Measurements from ENCODE around the gene GSE1.

The GSE1 gene

DNA sequence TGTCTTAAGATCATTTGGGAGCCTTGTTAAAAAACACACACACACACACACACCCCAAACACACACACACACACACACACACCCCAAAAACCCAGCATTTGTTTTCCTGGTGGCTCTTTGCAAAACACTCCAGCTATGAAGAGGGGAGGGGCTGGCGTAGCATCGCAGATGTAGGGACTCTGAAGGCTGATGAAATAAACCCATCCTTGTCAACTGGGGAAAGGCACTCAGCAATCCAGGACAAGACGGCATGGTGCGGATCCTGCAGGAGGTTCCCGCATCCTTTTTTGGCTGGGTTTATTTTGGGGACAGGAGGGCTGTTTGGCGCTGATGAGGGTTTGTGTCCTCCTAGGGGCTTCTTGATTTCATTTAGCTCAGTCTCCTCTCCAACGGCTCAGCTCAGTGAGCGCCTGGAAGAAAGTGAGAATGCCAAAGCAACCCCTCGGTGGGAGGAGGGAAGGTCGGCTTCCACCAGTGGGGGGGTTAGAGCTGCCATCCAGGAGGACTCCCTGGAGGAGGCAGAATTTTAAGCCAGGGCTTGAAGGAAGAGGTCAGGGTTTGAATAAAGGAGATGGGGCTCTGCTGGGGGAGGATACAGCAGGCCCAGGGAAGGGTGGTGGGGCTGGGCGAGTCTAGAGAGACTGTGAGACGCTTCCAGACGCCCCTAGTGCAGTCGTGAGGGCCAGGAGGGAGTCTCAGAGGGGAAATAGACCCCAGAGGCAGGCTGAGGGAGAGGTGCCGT, 12.4 kb upstream of the GSE1 start:
- TF ChIP-seq, protein P1, sequence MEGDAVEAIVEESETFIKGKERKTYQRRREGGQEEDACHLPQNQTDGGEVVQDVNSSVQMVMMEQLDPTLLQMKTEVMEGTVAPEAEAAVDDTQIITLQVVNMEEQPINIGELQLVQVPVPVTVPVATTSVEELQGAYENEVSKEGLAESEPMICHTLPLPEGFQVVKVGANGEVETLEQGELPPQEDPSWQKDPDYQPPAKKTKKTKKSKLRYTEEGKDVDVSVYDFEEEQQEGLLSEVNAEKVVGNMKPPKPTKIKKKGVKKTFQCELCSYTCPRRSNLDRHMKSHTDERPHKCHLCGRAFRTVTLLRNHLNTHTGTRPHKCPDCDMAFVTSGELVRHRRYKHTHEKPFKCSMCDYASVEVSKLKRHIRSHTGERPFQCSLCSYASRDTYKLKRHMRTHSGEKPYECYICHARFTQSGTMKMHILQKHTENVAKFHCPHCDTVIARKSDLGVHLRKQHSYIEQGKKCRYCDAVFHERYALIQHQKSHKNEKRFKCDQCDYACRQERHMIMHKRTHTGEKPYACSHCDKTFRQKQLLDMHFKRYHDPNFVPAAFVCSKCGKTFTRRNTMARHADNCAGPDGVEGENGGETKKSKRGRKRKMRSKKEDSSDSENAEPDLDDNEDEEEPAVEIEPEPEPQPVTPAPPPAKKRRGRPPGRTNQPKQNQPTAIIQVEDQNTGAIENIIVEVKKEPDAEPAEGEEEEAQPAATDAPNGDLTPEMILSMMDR (conservative IDR thresholded peaks at IDR 0.05) = no peak
- no peak for TF ChIP-seq ZFX (IDR thresholded peaks at IDR 0.05)
- no peak overlapping the region; the same call in 1 of the 2 replicates for H3K27ac ChIP-seq

DNA sequence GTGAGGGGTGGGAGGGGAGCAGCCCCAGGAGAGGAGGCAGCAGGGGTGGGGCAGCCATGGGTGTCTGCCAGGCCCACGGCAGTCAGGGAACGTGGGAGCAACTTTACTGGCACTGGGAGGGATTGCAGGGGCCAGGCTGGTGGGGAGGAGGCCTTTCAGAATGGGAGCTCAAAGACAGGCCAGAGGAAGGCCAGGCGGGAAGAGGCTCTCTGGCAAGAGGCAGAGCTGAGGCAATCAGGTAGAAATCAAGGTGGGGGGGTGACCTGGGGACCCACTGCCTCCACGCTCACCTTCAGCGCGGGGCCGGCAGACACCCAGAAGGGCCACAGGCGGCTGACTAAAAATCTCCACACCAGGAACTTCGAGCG, 11.9 kb upstream of the GSE1 start:
- TF ChIP-seq, protein P1 (conservative IDR thresholded peaks at IDR 0.05) = no peak
- TF ChIP-seq ZFX (IDR thresholded peaks at IDR 0.05) = no peak
- H3K27ac ChIP-seq = no peak overlapping the region; the same call in 1 of the 2 replicates

DNA sequence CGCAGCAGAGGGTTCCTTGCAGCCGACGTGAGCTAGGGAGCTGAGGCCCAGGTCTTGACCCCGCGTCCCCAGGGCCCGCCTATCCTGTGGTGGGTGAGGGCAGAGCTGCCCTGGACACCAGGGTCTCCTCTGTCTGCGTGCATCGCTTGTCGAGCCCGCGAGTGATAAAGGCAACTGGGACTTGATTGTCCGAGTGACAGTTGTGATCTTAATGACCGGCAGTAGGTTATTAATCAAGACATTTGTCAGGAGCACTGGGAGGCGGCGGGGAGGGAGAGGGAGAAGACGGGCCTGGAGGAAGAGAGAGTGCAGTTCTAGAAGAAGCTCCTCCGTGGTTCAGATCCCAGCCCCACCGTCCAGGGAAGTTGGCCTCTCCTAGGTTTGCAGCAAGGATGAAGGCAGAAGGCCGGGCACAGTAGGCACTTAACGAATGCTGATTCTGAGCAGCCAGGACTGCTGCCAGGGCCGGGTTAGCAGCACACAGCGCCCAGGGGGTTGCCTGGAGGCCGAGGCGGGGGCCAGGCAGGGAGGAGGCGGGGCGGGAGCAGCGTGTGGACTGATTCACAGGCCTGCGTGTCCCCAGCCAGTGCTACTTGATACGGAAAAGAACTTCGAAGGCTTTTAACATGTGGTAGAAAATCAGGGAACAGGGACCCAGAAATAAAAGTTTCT, 11.3 kb upstream of the GSE1 start:
- TF ChIP-seq ZFX (IDR thresholded peaks at IDR 0.05) = no peak
- TF ChIP-seq, protein P1 (conservative IDR thresholded peaks at IDR 0.05) = no peak
- peak overlapping the region; percentile 35; the same call in 1 of the 2 replicates for H3K27ac ChIP-seq

DNA sequence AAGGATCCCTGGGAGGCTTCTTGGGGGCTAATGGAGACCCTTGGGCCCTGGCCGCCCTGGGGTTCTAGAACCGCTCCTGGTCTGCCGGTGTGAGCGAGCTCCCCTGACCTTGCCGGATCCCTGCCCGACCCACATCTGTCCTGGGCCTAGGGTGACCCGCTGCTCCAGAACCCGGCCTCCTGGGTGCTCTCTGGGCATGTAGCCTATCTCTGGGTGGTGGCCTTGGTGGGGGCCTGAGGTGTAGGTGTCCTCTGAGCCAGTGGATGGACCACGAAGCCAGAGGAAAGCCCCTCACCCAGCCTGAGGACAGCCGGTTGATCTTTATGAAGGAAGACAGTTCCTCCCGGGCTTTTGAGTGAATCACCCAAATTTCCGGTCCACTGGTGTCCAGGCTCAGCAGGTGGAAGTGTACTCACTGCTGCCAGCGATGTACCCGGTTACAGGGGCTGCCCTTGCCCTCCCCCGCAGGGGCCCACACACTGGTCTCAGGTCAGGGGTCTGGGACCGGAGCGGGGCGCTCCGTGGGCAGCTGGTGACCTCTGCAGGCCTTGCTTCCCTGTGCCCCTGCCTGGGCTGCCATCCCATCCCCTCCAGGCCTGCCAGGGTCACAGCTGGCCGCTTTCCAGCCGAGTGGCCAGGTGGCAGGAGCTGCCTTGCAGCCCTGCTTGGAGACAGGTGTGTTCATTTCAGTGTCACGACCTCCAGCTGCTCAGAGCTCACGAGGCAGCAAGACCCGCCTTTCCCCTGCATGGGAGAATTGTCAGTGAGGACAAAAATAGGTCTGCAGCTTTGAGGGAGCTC, 10.5 kb upstream of the GSE1 start:
- TF ChIP-seq, protein P1 (conservative IDR thresholded peaks at IDR 0.05) = no peak
- TF ChIP-seq ZFX (IDR thresholded peaks at IDR 0.05) = no peak
- peak overlapping the region; percentile 35; the same call in 1 of the 2 replicates for H3K27ac ChIP-seq

DNA sequence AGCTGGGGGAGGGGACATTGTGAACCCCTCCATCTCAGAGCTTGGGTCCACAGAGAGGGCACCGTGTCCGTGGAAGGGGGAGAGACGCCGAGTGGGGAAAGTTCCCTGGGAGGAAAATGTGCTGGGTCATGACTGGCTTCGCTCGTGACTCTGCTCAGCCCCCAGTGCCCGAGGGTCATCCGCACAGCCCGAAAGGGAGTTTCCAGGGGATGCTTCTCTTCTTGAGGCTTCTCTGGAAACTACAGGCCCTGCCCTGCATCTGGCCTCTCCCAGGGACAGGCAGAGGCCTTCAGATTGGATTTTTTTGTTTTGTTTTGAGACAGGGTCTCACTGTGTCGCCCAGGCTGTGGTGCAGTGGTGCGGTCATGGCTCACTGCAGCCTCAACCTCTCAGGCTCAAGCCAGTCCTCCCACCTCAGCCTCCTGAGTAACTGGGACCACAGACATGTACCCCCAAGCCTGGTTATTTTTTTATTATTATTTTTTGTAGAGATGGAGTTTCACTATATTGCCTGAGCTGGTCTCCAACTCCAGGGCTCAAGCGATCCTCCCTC, 9.8 kb upstream of the GSE1 start:
- peak overlapping the region; percentile 35; the same call in 1 of the 2 replicates for H3K27ac ChIP-seq
- TF ChIP-seq, protein P1 (conservative IDR thresholded peaks at IDR 0.05) = no peak
- TF ChIP-seq ZFX (IDR thresholded peaks at IDR 0.05) = no peak

DNA sequence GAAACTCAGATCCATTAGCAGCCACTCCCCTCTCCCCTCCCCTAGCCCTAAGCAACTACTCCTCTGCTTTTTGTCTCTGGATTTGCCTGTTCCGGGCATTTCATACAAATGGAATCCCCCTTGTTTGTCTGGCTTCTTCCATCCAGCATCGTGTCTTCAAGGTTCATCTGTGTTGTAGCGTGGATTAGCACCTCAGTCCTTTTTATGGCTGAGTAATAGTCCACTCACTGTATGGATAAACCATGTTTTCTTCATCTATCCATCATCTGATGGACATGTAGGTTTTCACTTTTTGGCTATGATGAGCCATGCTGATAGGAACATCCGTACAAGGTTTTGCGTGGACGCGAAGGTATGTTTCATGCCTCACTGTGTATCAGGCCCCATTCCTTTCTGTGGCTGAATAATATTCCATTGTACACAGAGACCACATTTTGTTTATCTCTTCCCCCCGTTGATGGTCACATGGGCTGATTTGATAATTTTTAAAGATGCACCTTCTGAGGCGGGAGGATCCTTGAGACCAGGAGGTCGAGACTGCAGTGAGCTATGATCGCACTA, 8.9 kb upstream of the GSE1 start:
- no peak for TF ChIP-seq ZFX (IDR thresholded peaks at IDR 0.05)
- TF ChIP-seq, protein P1 (conservative IDR thresholded peaks at IDR 0.05) = no peak
- H3K27ac ChIP-seq = no peak overlapping the region

All from C4-2B (cell line).